Measurements from ENCODE around the gene ARL5B. TPM values are rescaled to one million over a fixed set of nuclear protein-coding genes. Genes with fewer than 3 reads are reported as not detected.
"Not testable (repeated sequence)": the region's sequence is repeated elsewhere in the genome, so short reads cannot be mapped to it uniquely, and the experiment has no call there.

The ARL5B gene, protein sequence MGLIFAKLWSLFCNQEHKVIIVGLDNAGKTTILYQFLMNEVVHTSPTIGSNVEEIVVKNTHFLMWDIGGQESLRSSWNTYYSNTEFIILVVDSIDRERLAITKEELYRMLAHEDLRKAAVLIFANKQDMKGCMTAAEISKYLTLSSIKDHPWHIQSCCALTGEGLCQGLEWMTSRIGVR
- total RNA-seq (2014; rRNA removed; shearing (Covaris generic)): 26.8 and 36.3 TPM in 2 replicates

DNA sequence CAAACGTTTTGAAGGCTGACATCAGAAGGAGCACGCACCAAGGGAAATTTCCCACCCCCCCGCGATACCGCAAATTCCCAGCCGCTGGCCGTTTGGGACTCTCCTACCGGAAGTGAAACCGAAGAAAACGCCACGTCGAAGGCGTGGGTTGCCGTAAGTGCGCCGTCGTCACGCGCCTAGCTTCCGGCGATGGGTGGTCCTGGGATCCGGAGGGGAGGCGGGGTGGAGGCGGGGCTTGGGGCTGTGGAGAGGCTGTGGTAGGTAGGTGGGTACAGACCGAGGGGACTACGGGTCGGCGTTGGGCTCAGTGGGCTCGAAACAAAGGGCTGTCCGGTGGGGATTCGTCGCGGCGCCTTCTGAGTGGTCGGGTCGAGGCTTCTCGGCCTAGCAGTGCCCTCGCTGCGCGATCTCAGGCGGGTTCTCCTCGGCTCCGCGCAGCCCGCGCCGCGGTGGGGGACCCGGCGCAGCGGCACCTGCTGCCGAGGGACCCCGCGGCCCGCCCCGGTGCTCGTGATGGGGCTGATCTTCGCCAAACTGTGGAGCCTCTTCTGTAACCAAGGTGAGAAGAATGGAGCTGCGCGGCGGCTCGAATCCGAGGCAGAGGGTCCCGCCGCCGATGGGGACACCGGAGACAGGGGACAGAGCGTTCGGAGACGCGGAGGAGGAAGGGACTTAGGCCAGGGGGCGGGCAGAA is at the start of gene ARL5B:
Gene ARL5B (plus strand): TSS at position 307 of the 694 bp plus-strand sequence. CDS start 207 bp downstream, at position 514.
- Histone ChIP-seq H3K4me3 (peak within 1 kb of the TSS; percentile 94), H3K4me1 (replicated peaks) (peaks cover 14% of the 10 kb centered on the region), H3K27me3 (replicated peaks) (no peaks in the 10 kb centered on the region), H3K27ac (peak within 1 kb of the TSS; percentile 99), H3K9me3 (replicated peaks) (no peaks in the 10 kb centered on the region), H3K36me3 (peaks cover 8% of the 10 kb centered on the region)
- peak; percentile 97 to 98 for DNase-seq (ENCODE audit: low read depth in 1 of 2, low spot score in 2 of 2)

DNA sequence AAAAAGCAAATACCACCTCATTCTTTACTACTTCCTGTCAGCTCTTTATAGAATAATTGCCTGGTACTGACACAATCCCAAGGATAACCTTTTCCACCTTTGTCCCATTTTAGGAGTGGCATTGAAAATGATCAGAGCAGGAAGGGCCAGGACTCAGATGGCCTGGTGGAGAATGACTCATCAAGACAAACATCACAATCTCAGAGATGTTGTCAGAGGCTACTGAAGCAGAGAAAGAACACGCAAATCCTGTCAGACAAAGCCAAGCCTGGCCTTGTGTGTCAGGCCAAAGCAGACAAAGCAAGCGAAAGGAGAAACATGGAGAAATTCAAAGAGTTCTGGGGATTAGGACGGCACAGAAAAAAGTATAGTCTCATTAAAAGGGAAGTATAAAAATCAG is 48.7 kb upstream of the ARL5B start:
- peaks cover 31% of the 10 kb centered on the region for H3K4me1 ChIP-seq (replicated peaks)
- DNase-seq (ENCODE audit: low read depth in 1 of 2, low spot score in 2 of 2): peak; percentile 64 to 71
- H3K4me3 ChIP-seq: no peak overlapping the region
- H3K27ac ChIP-seq: peak overlapping the region; percentile 61
- peaks cover 6% of the 10 kb centered on the region for H3K36me3 ChIP-seq
- H3K27me3 ChIP-seq (replicated peaks): no peaks in the 10 kb centered on the region
- no peaks in the 10 kb centered on the region for H3K9me3 ChIP-seq (replicated peaks)

DNA sequence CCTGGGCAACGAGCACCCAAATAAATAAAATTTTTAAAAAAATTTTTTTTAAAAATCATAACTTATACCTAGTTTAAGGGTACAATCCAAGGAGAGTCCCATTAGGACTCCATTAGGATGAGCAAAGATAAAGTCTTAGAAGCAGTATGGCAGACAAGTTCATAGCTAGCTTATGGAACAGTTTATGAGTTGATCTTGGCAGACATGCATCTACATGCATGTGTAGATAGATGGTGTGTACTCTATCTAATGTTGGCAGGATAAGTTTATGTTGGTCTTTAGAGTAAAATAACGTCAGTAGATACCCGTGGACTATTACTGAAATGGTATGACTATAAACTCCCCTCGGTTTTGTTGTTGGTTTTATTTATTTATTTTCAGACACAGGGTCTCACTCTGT is 48.1 kb upstream of the ARL5B start:
- DNase-seq (ENCODE audit: low read depth in 1 of 2, low spot score in 2 of 2): no peak
- H3K9me3 ChIP-seq (replicated peaks): no peaks in the 10 kb centered on the region
- no peak overlapping the region; the same call in 1 of the 2 replicates for H3K27ac ChIP-seq
- peaks cover 8% of the 10 kb centered on the region for H3K36me3 ChIP-seq
- H3K27me3 ChIP-seq (replicated peaks): no peaks in the 10 kb centered on the region
- peaks cover 25% of the 10 kb centered on the region for H3K4me1 ChIP-seq (replicated peaks)
- H3K4me3 ChIP-seq: no peak overlapping the region

DNA sequence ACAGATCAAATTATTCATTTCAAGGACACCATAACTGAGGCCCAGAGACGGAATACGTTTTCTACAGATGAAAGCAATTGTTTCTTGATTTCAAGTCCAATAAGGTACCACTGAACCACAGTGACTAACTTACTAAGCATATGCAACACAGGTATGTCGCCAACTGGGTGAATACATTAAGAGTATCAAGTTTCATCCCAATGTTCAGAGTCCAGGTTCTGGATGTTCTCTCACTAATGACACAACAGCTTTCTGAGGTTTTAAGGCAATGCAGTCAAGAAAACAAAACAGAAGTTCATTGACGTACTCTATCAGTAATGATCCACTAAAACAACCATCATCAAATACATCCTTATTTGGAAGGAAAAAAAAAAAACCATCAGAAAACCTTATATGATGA is 43.6 kb upstream of the ARL5B start:
- Histone ChIP-seq H3K27me3 (replicated peaks) (no peaks in the 10 kb centered on the region), H3K4me1 (replicated peaks) (peaks cover 7% of the 10 kb centered on the region), H3K4me3 (no peak overlapping the region), H3K9me3 (replicated peaks) (no peaks in the 10 kb centered on the region), H3K27ac (no peak overlapping the region), H3K36me3 (peaks cover 10% of the 10 kb centered on the region)
- DNase-seq (ENCODE audit: low read depth in 1 of 2, low spot score in 2 of 2): no peak

DNA sequence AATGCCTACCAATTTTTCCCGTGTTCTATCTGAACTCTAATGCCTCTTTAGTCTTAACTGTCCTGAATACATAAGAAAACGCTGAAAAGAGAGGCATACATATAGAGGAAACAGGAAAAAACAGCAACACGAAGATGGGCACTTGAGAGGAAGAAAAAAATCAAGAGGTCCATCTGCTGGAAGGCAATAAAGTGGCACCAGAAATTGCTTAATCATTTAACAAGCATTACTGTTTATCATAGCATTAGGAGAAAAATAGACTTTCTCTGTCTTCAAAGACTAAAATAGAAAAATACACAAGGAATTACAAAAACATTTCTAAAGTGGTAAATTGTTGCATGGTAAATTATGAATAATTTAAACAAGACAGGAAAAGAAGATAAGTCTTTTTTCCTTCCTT is 42.9 kb upstream of the ARL5B start:
- H3K36me3 ChIP-seq: peaks cover 17% of the 10 kb centered on the region
- no peak for DNase-seq (ENCODE audit: low read depth in 1 of 2, low spot score in 2 of 2)
- H3K9me3 ChIP-seq (replicated peaks): no peaks in the 10 kb centered on the region
- no peaks in the 10 kb centered on the region for H3K27me3 ChIP-seq (replicated peaks)
- no peaks in the 10 kb centered on the region; the same call in 1 of the 2 replicates for H3K4me1 ChIP-seq (replicated peaks)
- H3K4me3 ChIP-seq: no peak overlapping the region
- H3K27ac ChIP-seq: no peak overlapping the region

DNA sequence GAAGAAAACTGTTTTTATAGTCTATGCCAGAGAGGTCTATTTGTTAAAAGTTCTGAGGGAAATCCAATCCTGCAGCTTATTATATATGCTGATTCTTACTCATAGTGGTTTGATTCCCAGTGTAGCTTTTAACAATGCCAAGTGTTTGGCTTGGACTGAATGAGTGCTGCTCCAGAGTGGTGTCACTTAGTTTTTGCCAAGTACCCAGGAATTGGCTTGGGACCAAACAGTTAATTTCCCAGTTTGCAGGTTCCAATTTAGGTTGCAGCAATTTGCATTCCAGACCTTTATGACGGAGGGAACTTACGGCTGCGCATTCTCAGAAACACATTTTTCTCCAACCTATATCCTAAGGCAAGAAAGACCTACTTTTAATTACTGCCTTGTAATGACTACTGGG is 40.2 kb upstream of the ARL5B start:
- Histone ChIP-seq H3K27ac (no peak overlapping the region), H3K9me3 (replicated peaks) (no peaks in the 10 kb centered on the region), H3K27me3 (replicated peaks) (no peaks in the 10 kb centered on the region), H3K36me3 (peaks cover 17% of the 10 kb centered on the region), H3K4me3 (no peak overlapping the region), H3K4me1 (replicated peaks) (no peaks in the 10 kb centered on the region)
- DNase-seq (ENCODE audit: low read depth in 1 of 2, low spot score in 2 of 2): no peak

DNA sequence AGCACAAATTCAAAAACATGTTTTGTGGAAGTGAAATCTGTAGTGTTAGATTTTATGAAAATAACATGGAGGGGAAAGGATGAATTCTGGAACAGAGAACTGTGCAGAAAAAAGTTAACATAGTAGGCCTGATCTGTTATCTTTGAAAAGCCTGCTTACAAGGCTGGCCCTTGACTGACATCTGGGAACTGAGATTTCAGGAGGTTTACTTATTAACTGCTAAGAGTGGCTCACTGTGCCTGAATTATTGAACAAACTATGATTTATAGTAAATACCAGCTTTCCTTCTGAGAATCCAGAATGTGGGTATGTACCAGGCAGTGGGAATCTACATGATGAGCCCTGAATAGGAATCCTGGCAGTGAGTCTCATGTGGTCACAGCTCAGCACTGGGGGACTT is 38.4 kb upstream of the ARL5B start:
- no peak for DNase-seq (ENCODE audit: low read depth in 1 of 2, low spot score in 2 of 2)
- Histone ChIP-seq H3K36me3 (peaks cover 12% of the 10 kb centered on the region), H3K9me3 (replicated peaks) (no peaks in the 10 kb centered on the region), H3K4me3 (no peak overlapping the region), H3K27ac (no peak overlapping the region), H3K27me3 (replicated peaks) (no peaks in the 10 kb centered on the region), H3K4me1 (replicated peaks) (no peaks in the 10 kb centered on the region)

DNA sequence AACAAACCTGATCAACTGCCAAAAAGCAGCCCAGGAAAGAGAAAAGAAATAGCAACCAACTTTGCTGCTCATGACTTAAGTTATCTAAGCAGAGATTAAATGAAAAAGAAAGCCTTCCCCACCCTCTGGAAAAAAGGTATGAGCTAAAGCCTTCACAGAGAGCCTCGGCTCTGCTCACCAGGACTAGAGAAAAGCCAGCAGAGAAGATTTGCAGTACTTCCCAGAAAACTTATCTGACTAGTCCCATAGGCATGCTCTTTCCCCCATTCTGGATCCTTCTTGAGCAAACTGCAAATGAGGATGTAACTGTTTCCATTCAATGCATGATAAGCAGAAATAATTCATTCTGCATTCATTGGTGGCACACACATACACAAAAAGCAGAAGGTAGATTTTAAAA is 35.6 kb upstream of the ARL5B start:
- H3K4me1 ChIP-seq (replicated peaks); H3K36me3 ChIP-seq; H3K4me3 ChIP-seq; H3K27ac ChIP-seq; H3K9me3 ChIP-seq (replicated peaks); DNase-seq (ENCODE audit: low read depth in 1 of 2, low spot score in 2 of 2); H3K27me3 ChIP-seq (replicated peaks): not testable (repeated sequence)

DNA sequence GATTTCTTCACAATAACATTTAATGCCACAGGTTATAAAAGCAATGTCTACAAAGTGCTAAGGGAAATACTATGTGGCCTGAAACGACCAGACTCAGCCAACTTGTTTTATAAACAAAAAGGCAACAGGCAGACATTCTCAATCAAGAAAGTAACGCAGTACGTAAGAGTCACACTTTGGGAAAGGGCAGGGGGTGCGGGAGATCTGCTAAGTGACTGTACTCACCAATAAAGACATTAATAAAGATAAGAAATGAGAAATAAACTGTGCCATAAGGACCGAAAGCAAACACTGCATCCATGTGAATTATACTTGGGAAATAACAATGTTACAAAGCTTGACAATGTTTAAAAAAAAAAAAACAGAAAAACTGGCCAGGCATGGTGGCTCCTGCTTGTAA is 33.3 kb upstream of the ARL5B start:
- no peaks in the 10 kb centered on the region for H3K9me3 ChIP-seq (replicated peaks)
- H3K4me1 ChIP-seq (replicated peaks): no peaks in the 10 kb centered on the region
- peaks cover 5% of the 10 kb centered on the region for H3K36me3 ChIP-seq
- H3K4me3 ChIP-seq: no peak overlapping the region
- no peak overlapping the region for H3K27ac ChIP-seq
- no peaks in the 10 kb centered on the region for H3K27me3 ChIP-seq (replicated peaks)
- no peak for DNase-seq (ENCODE audit: low read depth in 1 of 2, low spot score in 2 of 2)

DNA sequence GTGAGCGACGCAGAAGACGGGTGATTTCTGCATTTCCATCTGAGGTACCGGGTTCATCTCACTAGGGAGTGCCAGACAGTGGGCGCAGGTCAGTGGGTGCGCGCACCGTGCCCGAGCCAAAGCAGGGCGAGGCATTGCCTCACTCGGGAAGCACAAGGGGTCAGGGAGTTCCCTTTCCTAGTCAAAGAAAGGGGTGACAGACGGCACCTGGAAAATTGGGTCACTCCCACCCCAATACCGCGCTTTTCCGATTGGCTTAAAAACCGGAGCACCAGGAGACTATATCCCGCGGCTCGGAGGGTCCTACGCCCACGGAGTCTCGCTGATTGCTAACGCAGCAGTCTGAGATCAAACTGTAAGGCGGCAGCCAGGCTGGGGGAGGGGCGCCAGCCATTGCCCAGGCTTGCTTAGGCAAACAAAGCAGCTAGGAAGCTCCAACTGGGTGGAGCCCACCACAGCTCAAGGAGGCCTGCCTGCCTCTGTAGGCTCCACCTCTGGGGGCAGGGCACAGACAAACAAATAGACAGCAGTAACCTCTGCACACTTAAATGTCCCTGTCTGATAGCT is 31.7 kb upstream of the ARL5B start:
- H3K36me3 ChIP-seq; H3K9me3 ChIP-seq (replicated peaks); H3K27me3 ChIP-seq (replicated peaks); H3K4me1 ChIP-seq (replicated peaks): not testable (repeated sequence)
- H3K4me3 ChIP-seq: peak overlapping the region; percentile 47
- peak; percentile 75 to 89 for DNase-seq (ENCODE audit: low read depth in 1 of 2, low spot score in 2 of 2)
- peak overlapping the region; percentile 77 for H3K27ac ChIP-seq

DNA sequence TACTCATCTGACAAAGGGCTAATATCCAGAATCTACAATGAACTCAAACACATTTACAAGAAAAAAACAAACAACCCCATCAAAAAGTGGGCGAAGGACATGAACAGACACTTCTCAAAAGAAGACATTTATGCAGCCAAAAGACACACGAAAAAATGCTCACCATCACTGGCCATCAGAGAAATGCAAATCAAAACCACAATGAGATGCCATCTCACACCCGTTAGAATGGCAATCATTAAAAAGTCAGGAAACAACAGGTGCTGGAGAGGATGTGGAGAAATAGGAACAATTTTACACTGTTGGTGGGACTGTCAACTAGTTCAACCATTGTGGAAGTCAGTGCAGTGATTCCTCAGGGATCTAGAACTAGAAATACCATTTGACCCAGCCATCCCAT is 26.7 kb upstream of the ARL5B start:
- not testable (repeated sequence) for H3K36me3 ChIP-seq; H3K4me1 ChIP-seq (replicated peaks); H3K27me3 ChIP-seq (replicated peaks); H3K4me3 ChIP-seq; DNase-seq (ENCODE audit: low read depth in 1 of 2, low spot score in 2 of 2); H3K9me3 ChIP-seq (replicated peaks); H3K27ac ChIP-seq

DNA sequence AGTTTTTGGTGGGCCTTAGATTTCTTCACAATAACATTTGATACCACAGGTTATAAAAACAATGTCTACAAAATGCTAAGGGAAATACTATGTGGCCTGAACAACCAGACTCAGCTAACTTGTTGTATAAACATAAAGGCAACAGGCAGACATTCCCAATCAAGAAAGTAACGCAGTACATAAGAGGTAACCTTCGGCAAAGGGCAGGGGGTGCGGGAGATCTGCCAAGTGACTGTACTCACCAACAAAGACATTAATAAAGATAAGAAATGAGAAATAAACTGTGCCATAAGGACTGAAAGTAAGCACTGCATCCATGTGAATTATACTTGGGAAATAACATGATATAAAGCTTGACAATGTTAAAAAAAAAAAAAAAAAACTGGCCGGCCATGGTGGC is 23.2 kb upstream of the ARL5B start:
- H3K27me3 ChIP-seq (replicated peaks): no peaks in the 10 kb centered on the region
- no peaks in the 10 kb centered on the region for H3K9me3 ChIP-seq (replicated peaks)
- no peaks in the 10 kb centered on the region for H3K4me1 ChIP-seq (replicated peaks)
- H3K4me3 ChIP-seq: no peak overlapping the region
- no peak overlapping the region for H3K27ac ChIP-seq
- DNase-seq (ENCODE audit: low read depth in 1 of 2, low spot score in 2 of 2): no peak
- H3K36me3 ChIP-seq: peaks cover 3% of the 10 kb centered on the region; the same call in 1 of the 2 replicates

DNA sequence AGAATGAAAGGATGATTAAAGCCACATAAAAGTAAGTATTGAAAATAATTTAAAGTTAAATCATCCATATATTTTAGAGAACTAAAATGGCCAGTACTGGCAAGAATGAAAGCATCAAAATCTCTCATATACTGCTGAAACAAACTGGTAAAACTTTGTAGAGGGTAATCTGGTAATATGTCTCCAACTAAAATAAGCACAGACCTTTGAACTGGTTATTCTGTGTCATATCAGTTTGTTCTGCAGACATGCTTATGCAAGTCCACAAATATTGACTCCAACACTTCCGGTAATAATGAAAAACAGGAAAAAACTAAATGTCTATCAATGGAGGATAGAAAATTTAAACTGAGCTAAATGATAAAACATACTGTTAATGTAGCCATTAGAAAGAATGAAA is 21.8 kb upstream of the ARL5B start:
- H3K36me3 ChIP-seq; H3K4me1 ChIP-seq (replicated peaks); H3K27ac ChIP-seq; DNase-seq (ENCODE audit: low read depth in 1 of 2, low spot score in 2 of 2); H3K4me3 ChIP-seq; H3K27me3 ChIP-seq (replicated peaks); H3K9me3 ChIP-seq (replicated peaks): not testable (repeated sequence)

DNA sequence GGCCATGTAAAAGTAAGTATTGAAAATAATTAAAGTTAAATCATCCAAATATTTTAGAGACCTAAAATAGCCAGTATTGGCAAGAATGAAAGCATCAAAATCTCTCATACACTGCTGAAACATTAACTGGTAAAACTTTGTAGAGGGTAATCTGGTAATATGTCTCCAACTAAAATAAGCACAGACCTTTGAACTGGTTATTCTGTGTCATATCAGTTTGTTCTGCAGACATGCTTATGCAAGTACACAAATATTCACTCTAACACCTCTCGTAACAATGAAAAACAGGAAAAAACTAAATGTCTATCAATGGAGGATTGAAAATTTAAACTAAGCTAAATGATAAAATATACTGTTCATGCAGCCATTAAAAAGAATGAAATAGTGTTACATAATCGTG is 19.5 kb upstream of the ARL5B start:
- not testable (repeated sequence) for DNase-seq (ENCODE audit: low read depth in 1 of 2, low spot score in 2 of 2); H3K4me1 ChIP-seq (replicated peaks); H3K27me3 ChIP-seq (replicated peaks); H3K9me3 ChIP-seq (replicated peaks); H3K4me3 ChIP-seq; H3K27ac ChIP-seq; H3K36me3 ChIP-seq
